GM18870 (cell line): ENCODE measurements around the gene TELO2.

Experiments used
- ATAC-seq: cut with Tn5 transposase; IDR thresholded peaks from one replicate; pipeline ENCODE4 v1.9.1; 2021; ENCODE audit warnings: moderate library complexity; ENCODE audit not compliant: unreplicated experiment

TELO2 gene

DNA sequence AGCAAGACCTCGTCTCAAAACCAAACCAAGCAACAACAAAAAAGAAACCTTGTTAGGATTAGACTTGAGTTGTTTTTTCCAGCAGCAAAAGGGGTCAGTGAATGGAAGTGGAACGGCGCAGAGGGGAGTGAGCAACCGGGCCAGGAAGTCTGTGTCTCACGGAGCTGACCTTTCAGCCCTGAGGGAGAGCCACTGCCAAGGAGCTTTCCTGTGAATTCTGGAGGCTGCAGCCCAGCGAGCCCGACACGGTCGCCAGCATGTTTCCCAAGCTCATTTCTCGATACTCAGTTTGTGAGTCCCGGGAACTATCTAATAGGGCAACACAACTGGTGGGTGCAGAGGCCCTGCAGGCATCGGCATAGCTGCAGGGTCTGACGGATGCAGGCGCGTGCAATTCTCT is 19.6 kb downstream of the TELO2 start:
- no peak for ATAC-seq

DNA sequence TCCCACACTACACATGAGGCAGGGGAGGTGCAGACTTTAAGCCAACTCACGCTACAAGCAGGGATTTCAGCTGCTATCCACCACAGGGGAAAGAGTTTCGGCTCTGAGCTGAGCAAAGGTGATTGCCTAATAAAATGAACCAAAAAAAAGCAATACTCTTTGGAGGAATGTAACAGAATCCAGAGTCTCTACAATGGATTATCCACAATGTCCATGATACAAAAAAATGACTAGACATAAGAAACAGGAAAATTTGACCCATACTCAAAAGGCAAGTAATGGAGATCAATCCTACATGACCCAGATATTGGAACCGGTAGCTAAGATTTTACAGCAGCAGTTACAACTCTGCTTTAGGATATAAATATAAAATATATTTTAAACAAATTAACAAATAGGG is 21.3 kb downstream of the TELO2 start:
- no peak for ATAC-seq

DNA sequence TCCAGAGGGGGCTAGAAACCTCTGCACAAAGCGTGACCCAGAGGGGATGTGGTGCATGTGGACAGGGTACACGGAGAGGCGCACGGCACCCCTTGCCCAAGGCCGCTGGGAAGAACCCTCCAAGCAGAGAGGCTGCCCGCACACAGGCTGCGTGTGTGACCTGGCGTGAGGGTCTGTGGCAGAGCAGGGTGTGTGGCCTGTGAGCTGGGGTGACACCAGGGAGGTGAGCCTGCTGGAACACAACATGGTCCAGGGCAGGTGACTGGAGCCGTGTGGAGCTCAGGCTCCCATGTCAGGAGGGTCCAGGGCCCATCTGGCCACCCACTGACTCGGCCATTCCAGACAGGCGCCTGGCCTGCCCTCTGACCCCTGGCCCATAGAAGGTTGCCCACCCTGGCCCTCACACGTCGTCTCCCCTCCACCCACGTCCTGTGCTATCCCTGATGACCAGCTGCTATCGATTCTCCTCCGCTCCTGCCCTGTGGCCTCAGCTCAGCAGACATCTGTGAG is 25.5 kb downstream of the TELO2 start:
- ATAC-seq = no peak

DNA sequence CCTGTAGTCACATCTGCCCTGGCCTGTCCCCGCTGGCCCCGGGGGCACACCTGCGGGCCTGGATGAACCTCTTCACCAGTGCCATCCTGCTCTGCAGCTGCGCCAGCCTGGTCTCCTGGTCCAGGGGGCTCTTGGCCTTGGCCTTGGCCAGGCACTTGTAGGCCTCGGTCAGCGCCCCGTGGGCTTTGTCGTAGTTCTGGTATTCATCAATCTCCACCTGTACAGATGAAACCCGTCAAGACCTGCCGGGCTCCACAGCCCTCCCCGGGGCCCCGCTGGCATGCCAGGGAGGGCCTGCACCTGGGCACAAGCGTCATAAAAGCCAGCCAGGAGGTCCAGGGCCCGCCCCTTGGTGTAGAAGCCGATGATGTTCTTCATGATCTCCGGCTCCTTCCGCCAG is 26.7 kb downstream of the TELO2 start:
- no peak for ATAC-seq

DNA sequence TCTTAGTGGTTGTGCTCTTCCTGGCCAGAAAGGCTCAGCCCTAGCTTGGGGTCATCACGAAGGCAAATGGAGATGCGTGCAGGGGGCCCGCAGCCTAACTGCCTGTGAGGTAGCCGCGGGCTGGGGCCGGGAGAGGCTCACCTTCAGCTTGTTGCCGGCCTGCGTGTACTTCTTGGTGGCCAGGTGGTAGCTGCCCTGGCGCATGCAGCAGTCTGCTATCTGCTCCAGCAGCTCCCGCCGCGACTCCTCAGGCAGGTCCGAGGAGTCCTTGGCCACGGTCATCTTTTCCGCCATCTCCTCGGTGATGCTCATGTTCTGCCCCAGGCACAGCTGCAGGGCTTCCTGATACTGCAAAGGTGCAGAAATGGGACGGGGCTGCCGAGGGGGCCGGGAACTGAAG is 27.3 kb downstream of the TELO2 start:
- no peak for ATAC-seq

DNA sequence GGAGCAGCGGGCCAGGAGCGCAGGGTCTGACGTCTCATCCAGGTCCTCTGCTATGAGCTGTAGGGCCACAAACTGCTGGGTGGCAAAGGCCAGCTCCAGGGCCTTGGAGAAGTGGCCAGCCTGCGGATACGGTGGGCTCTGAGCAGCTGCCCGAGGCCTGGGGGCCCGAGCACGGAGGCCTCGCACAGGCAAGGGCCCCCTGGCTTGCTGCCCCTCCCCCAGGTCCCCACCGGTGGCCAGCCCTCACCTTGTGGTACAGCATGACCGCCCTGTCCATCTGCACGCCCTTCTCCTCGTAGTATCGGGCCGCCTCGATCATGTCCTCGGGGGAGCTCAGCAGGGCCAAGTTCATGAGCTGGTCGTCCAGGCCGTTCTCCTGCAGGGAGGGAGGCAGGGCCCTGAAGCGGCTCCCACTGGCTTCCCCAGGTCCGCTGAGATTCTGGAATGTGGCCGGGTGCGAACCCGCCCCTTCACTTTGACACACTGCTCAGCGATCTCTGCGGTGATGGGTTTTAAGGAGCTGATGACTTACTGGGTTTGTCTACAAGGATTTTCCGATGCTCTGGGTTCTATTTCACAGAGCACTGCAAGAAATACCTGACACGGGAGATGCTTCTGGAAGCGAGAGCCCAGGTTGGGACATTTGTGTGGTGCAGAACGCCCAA is 30.6 kb downstream of the TELO2 start:
- ATAC-seq = no peak

DNA sequence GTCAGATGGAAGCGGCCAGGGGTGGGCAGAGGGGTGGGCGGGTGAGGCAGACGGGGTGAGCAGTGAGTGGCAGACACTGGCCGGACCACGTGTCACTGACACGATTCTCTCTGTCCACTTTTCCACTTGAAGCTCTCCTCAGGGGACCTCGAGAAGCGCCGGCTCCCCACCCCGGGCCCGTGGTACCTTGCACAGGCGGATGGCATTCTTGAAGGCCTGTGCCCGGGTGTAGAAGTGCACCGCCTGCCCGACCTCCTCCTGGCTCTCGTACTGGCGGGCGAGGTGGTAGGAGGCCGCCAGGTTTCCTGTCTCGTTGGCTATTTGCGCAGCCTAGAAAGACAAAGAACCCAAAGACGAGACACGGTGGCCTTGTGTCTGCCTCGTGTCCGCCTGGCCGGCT is 31.2 kb downstream of the TELO2 start:
- ATAC-seq = no peak

DNA sequence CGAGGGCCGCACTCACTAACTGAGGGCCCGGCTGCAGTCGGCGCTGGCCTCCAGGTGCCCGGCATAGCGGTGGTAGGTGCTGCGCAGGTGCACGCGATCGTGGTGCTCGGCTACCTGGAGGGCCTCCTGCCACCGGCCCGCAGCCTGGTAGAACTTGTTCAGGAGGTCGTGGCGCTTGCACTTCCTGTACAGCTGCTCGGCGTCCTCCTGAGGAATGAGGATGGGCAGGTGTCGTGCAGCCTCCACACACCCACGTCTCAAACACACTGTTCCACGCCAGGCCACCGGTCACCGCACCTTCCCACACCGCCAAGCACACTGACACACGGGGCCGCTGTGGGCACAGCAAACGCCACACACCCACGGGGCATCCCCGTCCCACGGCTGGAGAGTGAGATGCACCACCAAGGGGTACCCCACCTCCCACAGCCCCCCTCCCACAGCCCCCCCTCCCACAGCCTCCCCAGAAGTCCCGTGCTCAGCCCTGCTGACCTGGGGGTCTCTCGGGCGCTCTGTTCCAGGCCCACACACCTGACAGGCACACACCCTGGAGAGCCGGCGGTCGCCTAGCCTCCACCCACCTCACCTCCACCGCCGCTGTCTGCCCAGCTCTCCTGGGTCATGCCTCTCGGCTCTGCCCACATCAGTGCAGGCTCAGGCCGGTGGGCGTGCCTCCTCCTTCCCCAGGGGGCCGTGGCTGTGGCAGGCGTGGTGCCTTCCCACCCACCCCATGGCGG is 32.9 kb downstream of the TELO2 start:
- ATAC-seq = no peak

DNA sequence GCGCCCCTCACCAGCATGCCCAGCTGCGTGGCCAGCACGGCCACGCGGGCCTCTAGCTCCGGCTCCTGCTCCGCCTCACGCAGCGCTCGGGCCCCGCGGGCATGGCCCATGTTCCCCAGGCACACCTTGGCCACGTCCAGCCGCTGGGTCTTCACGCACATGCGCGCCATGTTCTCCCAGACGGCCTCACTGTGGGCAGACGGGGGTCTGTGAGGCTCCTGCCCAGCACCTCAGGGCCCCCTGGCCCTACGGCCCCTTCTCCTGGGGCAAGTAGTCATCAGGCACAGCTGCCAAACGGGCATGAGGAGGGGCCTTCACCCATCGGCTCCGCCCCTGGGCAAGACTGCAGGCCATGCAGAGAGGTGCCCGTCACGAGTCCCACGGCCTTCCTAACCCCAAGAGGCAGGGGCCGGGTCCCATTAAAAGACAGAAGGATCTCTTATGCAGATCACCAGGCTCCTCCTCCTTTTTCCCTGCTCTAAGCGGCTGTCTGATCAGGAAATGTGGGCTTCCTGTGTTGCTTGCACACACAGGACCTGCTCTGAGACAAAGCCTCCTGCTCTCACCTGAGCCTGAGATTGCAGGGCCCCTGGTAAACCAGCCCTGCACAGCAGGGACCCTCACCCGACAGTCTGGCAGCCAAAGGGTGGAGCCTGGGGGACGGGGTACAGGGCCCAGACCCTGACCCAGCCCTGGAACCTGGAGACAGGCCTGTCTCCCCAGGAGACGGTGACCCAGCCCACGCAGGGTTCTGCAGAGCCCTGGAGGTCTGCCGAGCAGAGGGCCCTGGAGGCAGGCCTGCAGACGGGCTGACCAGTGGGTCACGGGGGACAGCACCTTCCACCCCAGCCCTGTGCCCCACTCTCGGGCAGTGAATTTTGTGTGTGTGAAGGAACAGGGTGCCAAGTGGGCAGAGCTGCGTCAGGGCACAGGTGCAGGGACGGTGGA is 33.7 kb downstream of the TELO2 start:
- no peak for ATAC-seq

DNA sequence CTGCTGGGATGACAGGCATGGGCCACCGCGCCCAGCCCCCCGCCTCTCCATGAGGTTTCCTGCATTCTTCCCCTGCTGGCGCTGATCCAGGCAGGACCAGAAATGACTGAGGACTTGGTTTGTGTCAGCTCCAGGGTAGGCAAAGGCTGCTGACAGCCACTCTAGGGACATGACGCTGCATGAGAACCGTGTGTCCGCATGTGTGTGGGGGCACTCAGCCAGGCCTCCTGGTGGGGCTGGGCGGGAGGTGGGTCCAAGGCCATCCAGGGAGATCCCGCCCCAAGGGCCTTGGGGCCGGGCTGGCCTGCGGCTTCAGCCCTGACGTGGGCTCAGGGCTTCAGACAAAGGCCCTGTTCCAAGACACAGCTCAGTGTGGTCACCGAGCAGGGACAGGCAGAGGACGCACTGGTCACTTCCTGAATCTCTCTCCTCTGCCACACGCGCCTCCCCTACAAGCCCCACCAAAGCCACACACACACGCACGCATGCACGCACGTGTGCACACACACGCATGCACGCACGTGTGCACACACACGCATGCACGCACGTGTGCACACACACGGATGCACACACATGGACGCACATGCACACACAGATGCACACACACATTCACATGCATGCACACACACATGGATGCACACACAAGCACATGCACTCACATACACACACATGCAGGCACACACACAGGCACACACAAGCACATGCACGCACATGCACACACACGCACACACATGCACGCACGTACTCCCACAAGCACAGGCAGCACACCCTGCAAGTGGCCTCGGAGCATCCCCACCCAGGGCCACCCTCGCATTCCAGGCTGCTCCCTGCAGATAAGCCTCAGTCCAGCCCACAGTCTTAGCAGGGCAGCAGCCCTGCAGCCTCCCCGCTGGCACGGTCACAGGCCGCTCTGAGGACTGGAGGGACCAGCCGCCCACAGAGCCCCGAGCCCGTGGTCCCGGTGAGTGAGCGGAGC is 35.0 kb downstream of the TELO2 start:
- ATAC-seq = no peak

DNA sequence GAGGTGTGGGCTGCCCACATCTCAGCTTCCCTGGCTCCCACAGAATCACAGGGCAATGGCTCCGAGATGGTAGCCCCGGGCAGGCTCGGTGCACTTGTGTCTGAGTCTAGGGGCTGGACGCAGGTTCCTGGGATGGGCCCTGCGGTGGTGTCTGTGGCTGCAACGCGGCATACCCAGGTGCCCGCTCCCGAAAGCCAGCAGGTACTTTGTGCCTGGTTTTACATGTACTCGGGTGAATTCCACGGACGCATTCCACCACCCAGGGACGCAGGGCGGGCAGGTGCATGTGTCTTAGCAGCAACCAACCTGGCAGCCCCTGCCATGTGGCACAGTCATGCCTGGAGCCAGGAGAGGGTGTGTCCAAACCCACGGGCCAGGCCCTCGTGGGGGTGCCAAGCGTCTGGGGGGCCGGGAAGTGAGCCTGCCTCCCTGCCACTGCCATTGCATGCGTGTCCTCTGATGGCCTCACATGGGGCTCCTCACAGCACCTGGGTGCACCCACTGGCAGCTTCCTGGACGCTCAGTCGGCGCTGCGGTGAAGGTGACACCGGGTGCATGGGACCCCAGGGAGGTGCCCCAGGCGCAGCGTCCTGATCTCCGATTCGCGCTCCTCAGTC is 35.9 kb downstream of the TELO2 start:
- ATAC-seq = no peak

DNA sequence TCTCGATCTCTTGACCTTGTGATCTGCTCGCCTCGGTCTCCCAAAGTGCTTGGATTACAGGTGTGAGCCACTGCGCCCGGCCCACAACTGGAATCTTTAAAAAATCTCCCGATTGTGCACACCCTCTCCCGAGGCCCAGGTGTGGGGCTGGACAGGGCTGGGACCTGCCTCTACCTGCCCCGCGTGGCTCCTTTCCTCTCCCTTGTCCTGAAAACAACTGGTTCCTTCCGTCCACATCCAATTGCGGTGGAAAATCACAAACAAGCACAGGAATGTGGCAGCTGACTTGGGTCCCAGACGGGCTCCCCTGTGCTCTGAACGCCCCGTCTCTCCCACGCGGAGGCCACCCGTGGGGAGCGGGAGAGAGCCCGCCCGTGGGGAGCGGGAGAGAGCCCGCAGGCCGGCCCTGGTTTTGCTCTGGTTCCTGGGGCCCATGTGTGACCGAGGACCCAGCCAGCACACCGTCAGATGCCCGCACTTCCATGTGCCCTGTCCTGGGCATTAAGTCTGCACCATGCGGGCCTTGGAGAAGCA is 37.3 kb downstream of the TELO2 start:
- ATAC-seq = no peak

DNA sequence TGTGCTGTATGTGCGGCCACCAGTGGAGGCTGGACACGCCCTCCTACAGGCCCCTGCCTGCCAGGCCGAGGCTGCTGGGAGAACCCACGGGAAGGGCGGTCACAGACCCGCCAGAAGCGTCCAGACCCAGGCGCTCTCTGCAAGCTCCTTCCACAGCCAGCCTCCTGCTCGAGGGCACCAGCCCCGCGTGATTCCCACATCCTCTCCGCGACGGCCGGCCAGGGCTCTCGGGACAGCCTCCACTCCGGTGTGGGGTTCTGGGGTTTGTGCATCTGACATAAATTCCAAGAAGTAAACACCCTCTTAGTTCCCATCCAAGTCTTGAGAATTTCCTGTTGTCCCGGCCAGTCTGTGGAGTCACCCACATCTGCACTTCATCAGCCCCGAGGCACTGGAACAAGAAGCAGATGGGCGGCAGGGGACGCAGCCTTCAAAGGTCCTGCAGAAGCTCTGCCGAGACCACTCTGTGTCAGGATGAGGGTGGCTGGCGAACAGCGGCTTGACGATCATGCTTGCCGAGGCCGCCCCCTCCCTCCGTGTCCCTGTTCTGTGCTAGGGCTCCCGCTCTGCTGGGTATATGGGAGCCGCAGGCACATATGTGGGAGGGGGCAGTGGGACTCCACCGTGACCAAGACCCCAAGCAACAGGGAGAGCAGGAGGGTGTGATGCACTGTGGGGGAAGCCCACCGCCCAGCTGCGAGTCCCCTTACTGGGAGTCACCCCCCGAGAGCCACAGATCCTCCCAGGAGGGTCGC is 37.9 kb downstream of the TELO2 start:
- no peak for ATAC-seq

DNA sequence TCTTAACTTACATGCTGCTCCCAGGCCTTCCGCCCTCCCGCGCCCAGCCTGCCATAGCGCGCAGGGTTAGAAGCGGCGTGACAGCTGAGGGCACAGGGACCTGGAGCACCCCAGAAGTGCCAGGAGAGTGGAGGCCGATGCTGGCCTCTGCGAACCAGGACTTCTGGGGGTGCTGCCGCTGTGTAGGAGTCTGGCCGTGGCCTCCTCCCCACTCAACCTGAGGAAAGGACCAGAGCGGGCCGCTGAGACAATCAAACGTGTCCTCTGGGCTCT is 38.4 kb downstream of the TELO2 start:
- no peak for ATAC-seq

DNA sequence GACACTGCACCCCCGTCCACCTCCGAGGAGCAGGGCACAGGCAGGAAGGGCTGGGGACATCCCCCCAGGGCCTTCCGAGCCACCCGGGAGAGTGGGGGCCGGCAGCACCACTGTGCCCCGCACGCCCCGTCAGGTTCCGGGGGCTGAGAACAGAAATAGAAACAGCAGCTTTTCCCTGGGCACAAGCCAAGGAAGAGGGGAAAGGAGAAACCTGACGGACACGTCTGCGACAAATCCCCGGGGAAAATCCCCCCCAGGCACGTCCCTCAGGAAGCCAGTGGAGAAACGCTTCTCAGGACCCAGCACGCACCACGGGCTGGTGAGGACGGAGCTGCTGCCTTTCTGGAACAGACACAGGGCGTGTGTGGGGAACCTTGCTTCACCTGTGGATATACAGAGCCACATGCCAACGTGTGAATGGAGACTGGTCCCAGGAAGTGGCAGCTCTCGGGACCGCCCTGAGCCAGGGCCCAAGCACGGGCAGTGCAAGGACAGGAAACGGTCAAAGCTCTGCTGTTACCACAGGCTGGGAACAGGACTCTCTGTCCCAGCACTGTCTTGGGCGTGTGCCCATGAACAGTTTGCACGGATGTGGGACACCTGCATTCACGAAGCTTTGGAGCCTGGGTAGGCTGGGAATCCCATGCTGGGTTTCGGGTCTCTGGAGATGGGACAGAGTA is 39.1 kb downstream of the TELO2 start:
- no peak for ATAC-seq

DNA sequence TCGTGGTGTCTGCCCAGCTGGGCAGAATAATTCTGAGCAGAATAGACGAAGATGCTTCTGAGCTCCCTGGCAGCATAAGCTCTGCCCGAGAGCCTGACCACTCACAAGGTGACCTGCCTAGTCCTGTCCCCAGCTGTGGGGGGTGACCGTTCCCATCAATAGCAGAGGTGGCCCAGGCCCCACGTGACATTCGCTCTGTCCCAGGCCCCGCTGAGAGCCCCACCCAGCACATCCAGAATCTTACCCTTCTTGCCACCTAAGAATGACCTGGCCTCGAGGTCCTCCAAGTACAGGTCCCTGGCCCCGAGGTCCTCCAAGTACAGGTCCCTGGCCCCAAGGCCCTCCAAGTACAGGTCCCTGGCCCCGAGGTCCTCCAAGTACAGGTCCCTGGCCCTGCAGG is 39.6 kb downstream of the TELO2 start:
- ATAC-seq = no peak

DNA sequence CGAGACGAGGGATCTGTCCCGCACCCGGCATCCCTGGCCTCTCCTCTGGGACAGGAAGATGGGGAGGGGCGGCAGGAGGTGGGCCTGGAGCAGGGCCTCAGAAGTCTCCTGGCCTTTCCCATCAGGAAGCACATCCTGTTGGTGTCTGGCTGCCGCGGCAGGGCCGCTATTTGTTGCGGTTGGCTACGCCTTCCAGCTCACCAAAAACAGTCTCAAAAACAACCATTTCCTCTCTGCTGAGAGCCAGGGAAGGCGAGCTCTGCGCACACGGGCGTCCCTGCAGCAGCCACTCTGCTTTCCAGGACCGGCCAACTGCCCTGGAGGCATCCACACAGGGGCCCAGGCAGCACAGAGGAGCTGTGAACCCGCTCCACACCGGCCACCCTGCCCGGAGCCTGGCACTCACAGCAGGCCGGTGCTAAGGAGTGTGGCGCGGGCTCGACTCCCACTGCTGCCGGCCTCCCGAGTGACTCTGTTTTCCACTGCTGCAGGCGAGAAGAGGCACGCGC is 40.3 kb downstream of the TELO2 start, which contains the start of gene TMEM204:
Gene TMEM204 (plus strand): TSS at position 224 of the 509 bp plus-strand sequence. CDS start 610 bp downstream, outside the sequence.
- no peak for ATAC-seq
